NCI-H1694 treated with DMSO at 0.1 percent for 48 hours (cell line): Measurements from ENCODE around the gene KRT5.
A peak's percentile ranks its signal among the peaks of the same experiment; 100 is the strongest.
"Not testable (repeated sequence)": the region's sequence is repeated elsewhere in the genome, so short reads cannot be mapped to it uniquely, and the experiment has no call there.

Experiments used
- DNase-seq: peaks from one replicate; lab custom pipeline; 2025; lab: John Stamatoyannopoulos, UW

The KRT5 gene

GRCh38 chr12:52519387-52519703, 849 bp downstream of the KRT5 start:
- DNase-seq, result no peak

- DNase-seq, result no peak
Observed at GRCh38 chr12:52518574-52519386, 1.4 kb downstream of the KRT5 start.

DNA sequence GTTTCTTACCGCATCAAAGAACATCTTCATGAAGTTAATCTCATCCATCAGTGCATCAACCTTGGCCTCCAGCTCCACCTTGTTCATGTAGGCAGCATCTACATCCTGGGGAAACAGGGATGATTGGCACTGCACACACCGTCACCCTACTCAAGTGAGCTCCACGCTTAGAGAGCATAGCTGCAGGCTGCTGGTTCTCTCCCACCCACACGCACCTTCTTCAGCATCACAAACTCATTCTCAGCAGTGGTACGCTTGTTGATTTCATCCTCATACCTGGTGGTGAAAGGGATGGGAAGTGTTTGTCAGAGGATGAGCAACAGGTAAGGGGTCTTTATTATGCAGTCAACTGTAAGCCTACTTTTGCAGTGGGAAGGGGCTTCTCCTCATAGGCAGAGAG, 2.3 kb downstream of the KRT5 start:
- DNase-seq, result no peak

- DNase-seq, result no peak
Observed at GRCh38 chr12:52517005-52517835, 3.0 kb downstream of the KRT5 start.

DNA sequence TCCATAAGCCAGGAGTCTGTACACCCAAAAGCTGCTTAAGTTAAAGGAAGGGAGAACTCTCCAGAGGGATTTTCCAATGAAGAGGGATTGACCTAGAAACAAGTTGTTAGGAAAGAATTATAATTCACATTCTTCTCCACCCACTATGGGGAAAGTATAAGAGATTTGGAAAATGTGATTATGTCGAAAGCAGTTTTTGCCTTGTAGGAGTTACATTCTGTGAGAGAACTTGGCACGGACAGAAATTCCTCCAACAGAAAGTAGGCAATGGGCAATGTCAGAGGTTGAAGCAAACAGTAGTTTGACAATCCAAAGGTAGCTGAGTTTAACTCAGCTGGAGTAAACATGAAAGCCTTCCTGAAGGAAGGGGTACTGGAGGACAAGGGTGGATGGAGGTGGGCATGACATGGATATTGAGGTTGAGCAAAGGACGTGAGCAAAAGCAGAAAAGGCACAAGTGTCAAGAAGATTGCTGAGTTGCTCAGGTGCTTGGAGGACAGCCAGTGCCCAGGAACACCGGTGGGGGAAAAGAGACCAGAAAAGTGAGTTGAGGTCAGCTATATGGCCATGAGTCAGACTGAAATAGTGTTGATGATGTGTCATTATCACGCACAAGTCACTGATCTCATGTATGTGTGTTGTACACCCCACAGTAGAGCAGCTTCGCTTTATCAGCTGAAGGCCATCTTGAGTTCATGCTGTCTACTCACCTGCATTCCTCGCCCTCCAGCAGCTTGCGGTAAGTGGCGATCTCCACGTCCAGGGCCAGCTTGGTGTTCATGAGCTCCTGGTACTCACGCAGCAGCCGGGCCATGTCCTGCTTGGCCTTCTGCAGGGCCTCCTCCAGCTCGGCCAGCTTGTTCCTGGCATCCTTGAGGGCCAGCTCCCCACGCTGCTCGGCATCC, 4.0 kb downstream of the KRT5 start:
- no peak for DNase-seq

DNA sequence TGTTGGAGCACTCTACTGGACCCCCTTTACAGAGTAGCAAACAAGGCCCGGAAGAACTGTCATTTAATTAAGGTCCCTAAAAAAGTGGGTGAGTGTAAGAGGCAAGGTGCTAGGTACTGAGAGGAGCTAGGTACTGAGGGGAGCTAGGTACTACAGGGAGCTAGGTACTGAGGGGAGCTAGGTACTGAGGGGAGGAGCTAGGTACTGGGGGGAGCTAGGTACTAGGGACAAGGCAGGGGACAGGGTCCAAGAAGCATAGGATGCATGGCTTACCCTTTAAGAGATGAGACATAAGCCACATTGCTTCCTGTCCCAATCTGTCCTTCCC, 4.9 kb downstream of the KRT5 start:
- no peak for DNase-seq

GRCh38 chr12:52514471-52515318, 5.5 kb downstream of the KRT5 start:
- DNase-seq, result no peak

GRCh38 chr12:52513736-52514135, 6.5 kb downstream of the KRT5 start:
- DNase-seq, result no peak

GRCh38 chr12:52508211-52508610, 12.0 kb downstream of the KRT5 start:
- DNase-seq, result no peak

DNA sequence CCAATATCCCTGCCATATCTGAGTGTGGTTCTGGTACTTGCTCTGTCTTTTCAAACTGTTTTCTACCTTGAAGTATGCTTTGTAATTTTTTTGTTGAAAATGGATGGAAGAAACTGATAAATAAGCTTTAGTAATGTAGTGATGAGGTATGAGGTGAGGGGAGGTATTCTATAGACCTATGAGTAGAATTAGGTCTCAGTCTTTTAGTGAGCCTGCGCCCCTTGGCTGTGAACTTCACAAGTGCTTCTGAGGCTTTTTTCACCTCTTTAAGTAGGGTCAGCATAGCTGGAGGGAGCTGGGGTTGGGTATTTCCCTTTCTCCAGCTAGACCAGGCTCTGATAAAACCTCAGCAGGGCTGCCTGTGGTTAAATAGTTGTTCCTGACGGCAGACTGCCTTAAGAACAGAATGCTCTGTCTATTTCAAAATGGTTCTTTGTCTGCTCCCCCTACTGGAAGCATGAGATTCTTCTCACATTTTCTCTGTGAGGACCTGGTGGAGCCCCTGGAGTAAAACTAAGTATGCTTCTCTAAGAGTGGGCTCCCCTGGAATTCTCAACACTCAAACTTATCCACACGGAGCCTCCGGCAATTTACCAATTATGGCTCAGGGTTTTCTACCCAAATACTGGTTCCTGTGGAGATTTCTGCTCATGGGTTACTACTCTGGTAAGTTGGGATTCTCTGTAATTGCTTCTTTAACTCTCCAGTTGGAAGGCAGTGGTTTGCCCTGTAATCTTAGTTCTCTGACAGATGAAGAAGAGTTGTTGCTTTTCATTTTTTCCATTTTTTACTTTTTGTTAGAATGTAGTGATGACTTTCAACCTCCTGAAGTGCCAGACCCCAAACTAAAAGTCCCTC, 13.1 kb downstream of the KRT5 start:
- DNase-seq, result peak; percentile 38

GRCh38 chr12:52502877-52503276, 17.3 kb downstream of the KRT5 start:
- DNase-seq, result no peak

DNA sequence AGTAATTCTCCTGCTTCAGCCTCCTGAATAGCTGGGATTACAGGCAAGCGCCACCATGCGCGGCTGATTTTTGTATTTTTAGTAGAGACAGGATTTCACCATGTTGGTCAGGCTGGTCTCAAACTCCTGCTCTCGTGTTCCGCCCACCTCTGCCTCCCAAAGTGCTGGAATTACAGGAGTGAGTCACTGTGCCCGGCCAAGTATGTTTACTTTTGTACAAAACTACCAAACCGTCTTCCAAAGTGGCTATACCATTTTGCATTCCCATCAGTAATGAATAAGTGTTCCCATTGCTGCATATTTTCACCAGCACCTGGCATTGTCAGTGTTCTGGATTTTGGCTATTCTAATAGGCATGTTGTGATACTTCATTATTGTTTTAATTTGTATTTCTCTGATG, 18.7 kb downstream of the KRT5 start:
- no peak for DNase-seq

- not testable (repeated sequence) for DNase-seq
Observed at GRCh38 chr12:52500574-52500973, 19.6 kb downstream of the KRT5 start.

- DNase-seq, result no peak
Observed at GRCh38 chr12:52499806-52500560, 20.2 kb downstream of the KRT5 start.

DNA sequence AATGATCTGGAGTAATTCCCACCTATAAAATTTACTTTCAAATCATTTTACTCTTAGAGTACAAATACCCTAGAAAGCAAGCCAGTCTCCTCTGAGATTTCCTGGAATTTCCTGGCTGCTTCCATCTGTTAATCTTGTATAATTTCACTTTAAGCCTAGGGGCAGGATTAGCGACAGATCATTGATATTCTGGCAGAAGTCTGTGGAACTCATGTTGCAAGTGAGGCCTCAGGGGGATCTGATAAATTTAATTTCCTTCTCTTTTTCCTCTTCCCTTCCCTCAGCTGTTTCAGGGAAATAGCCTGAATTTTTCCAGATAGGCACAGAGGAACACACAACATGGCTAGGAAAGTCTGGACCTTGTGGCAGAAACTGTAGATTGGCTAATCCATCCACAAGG, 21.2 kb downstream of the KRT5 start:
- DNase-seq, result no peak

GRCh38 chr12:52497975-52498374, 22.2 kb downstream of the KRT5 start:
- DNase-seq, result no peak

DNA sequence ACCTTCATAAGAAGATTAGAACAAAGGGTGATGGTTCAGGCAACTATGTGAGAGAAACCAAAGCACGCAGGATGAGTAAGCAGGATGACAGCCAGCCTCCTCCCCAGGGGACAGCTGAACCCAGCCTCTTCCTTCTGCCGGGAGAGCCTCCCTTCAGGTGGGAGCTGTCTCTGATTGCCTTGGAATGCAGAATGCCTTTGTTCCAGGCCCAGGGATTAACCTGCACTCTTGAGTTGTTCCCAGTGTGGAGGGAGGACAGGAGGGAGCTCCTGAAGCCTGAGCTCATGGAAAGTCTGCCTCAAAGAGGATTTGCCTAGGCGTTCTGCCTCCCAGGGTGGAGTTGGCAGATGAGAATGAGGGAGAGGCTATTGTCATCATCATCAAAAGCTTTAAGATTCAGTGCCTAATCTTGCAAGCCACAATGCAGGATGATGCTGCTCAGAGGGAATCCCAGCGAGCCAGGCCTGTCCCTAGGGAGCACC, 23.6 kb downstream of the KRT5 start:
- no peak for DNase-seq

DNA sequence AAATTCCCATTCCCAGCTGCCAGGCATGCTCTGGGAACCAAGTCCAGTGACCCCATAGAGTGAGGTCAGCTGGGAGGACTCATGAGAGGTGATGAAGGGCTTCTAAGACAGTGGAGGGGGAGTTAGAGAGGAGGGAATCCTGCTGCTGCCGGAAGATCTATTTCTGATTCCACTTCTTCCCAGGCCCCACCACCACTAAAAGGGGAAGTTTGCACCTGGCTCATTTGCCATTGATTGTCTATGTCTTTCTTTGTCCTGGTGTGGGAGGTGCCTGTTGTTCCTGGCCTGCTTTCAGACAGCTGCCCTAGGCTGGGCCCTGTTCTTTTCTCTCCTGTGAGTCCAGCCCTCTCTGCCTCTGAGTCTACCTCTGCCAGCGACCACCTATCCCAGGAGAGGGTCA, 24.1 kb downstream of the KRT5 start:
- DNase-seq, result no peak

GRCh38 chr12:52495389-52495788, 24.8 kb downstream of the KRT5 start:
- peak; percentile 54 for DNase-seq

GRCh38 chr12:52494518-52494917, 25.7 kb downstream of the KRT5 start:
- DNase-seq, result no peak
